Measurements from ENCODE around the gene NAXE.
"Not testable (repeated sequence)": the region's sequence is repeated elsewhere in the genome, so short reads cannot be mapped to it uniquely, and the experiment has no call there.

Gene NAXE

DNA sequence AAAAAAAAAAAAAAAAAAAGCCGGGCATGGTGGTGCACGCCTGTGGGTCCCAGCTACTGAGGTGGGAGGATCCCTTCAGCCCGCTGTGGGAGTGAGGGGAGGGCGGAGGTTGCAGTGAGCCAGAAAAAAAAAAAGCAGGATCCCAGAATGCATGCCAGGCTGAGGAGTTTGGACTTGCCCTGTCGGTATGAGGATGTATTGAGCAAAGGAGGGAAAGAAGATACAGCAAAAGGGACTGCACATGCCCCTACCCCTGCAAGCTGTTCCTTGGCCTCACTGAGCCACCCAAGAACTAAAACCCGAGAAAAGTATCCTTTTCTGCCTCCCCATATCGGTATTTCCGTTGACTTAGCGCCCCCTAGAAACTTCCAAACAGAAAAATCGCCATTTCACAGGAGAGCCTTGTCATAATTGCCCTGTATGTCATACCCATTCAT, 11.0 kb downstream of the NAXE start:
- H4K20me1 ChIP-seq (ENCODE audit: insufficient read depth): no peaks in the 10 kb centered on the region
- H3K4me3 ChIP-seq (IDR thresholded peaks at IDR 0.05; ENCODE audit: insufficient read depth, low read depth, low read length): no peak overlapping the region
- H2AFZ ChIP-seq (ENCODE audit: low read depth): peak overlapping the region; percentile 96; the same call in 1 of the 2 replicates
- peaks cover 7% of the 10 kb centered on the region; the same call in 1 of the 2 replicates for H3K27me3 ChIP-seq (ENCODE audit: insufficient read depth, low read depth)
- no peak overlapping the region for H3K27ac ChIP-seq
- peak overlapping the region; percentile 77; the same call in 1 of the 2 replicates for H3K4me2 ChIP-seq
- no peak overlapping the region for H3K9ac ChIP-seq
- H3K4me1 ChIP-seq (ENCODE audit: low read depth, poor library complexity, severe bottlenecking): peaks cover 30% of the 10 kb centered on the region
- H3K36me3 ChIP-seq (ENCODE audit: insufficient read depth): peaks cover 6% of the 10 kb centered on the region; the same call in 1 of the 2 replicates
- TF ChIP-seq, protein P1, sequence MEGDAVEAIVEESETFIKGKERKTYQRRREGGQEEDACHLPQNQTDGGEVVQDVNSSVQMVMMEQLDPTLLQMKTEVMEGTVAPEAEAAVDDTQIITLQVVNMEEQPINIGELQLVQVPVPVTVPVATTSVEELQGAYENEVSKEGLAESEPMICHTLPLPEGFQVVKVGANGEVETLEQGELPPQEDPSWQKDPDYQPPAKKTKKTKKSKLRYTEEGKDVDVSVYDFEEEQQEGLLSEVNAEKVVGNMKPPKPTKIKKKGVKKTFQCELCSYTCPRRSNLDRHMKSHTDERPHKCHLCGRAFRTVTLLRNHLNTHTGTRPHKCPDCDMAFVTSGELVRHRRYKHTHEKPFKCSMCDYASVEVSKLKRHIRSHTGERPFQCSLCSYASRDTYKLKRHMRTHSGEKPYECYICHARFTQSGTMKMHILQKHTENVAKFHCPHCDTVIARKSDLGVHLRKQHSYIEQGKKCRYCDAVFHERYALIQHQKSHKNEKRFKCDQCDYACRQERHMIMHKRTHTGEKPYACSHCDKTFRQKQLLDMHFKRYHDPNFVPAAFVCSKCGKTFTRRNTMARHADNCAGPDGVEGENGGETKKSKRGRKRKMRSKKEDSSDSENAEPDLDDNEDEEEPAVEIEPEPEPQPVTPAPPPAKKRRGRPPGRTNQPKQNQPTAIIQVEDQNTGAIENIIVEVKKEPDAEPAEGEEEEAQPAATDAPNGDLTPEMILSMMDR (conservative IDR thresholded peaks at IDR 0.05; ENCODE audit: low read depth, low read length): peak; percentile 85
- peaks cover 37% of the 10 kb centered on the region for H3K79me2 ChIP-seq (ENCODE audit: insufficient read depth, low read depth)

DNA sequence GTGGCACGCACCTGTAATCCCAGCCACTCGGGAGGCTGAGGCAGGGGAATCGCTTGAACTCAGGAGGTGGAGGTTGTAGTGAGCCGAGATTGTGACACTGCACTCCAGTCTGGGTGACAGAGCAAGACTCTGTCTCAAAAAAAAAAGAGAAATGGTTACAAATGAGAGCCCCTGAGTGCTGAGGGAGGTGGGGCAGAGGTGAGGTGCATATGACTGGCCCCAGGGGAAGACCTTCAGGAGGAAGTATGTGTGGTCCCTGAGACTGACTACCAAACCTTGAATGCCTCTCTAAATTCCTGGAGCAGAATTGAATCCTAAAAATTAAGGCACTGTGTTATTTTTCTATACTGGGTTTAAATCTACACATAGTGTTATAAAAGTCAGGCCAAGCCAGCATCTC, 15.8 kb downstream of the NAXE start:
- H3K79me2 ChIP-seq (ENCODE audit: insufficient read depth, low read depth); H3K4me2 ChIP-seq; H3K9ac ChIP-seq; H4K20me1 ChIP-seq (ENCODE audit: insufficient read depth); H3K4me3 ChIP-seq (IDR thresholded peaks at IDR 0.05; ENCODE audit: insufficient read depth, low read depth, low read length); H3K36me3 ChIP-seq (ENCODE audit: insufficient read depth); H2AFZ ChIP-seq (ENCODE audit: low read depth); H3K27ac ChIP-seq: not testable (repeated sequence)
- H3K27me3 ChIP-seq (ENCODE audit: insufficient read depth, low read depth): peaks cover 32% of the 10 kb centered on the region
- peaks cover 23% of the 10 kb centered on the region for H3K4me1 ChIP-seq (ENCODE audit: low read depth, poor library complexity, severe bottlenecking)

DNA sequence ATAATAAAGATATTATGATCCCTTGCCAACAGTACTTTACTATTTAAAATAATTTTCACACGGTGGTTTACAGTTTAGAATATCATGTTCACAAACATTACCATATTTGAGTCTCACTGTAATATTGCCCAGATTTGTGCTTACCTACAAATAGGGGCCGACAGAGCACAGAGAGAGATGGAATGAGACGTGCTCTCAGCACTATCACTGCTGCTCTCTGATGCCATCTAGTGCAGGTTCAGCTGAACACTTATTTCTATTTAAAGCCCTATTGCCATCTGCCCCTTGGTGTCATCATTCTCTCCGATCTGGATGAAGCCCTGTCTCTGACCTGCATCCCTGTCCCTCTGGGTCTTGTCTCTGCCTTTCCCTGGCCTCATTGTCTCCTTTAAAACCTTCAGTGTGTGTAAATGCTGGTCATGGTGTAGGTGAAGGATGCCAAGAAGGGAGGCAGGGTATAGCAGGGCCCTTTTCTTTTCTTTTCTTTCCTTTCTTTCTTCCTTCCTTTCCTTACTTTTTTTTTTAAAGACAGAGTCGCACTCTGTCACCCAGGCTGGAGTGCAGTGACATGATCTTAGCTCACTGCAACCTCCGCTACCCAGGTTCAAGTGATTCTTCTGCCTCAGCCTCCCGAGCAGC, 16.6 kb downstream of the NAXE start:
- peaks cover 17% of the 10 kb centered on the region for H3K4me1 ChIP-seq (ENCODE audit: low read depth, poor library complexity, severe bottlenecking)
- H3K4me2 ChIP-seq: peak overlapping the region; percentile 39
- no peak overlapping the region for H2AFZ ChIP-seq (ENCODE audit: low read depth)
- peaks cover 40% of the 10 kb centered on the region for H3K27me3 ChIP-seq (ENCODE audit: insufficient read depth, low read depth)
- TF ChIP-seq, protein P1 (conservative IDR thresholded peaks at IDR 0.05; ENCODE audit: low read depth, low read length): peak; percentile 98
- no peak overlapping the region for H3K4me3 ChIP-seq (IDR thresholded peaks at IDR 0.05; ENCODE audit: insufficient read depth, low read depth, low read length)
- H3K36me3 ChIP-seq (ENCODE audit: insufficient read depth): no peaks in the 10 kb centered on the region
- H3K79me2 ChIP-seq (ENCODE audit: insufficient read depth, low read depth): no peaks in the 10 kb centered on the region
- H3K9ac ChIP-seq: no peak overlapping the region
- no peak overlapping the region for H3K27ac ChIP-seq
- no peaks in the 10 kb centered on the region for H4K20me1 ChIP-seq (ENCODE audit: insufficient read depth)

DNA sequence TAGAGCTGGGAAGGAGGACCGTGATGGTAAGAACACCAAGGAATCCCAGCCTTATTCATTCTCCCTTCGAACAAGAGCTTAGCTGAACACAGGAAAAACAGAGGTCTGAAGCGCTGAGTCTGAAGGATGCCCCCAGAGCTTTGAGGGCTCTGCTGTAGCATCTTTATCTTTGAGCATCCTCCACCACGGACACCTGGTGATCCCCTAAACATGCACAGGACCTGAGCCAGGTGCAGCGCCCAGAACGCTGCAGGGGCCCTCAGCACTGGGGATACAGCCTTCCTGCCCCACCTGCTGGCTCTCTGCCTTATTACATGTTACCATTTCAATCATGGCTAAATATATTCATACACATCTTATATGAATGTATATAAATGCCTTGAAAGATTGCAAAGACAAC, 17.4 kb downstream of the NAXE start:
- Histone ChIP-seq H3K4me2 (peak overlapping the region; percentile 39), H3K4me1 (ENCODE audit: low read depth, poor library complexity, severe bottlenecking) (peaks cover 17% of the 10 kb centered on the region), H4K20me1 (ENCODE audit: insufficient read depth) (no peaks in the 10 kb centered on the region), H3K79me2 (ENCODE audit: insufficient read depth, low read depth) (no peaks in the 10 kb centered on the region), H3K36me3 (ENCODE audit: insufficient read depth) (no peaks in the 10 kb centered on the region), H3K4me3 (IDR thresholded peaks at IDR 0.05; ENCODE audit: insufficient read depth, low read depth, low read length) (no peak overlapping the region), H3K27me3 (ENCODE audit: insufficient read depth, low read depth) (peaks cover 48% of the 10 kb centered on the region), H3K27ac (no peak overlapping the region), H3K9ac (no peak overlapping the region), H2AFZ (ENCODE audit: low read depth) (peak overlapping the region; percentile 3; the same call in 1 of the 2 replicates)
- TF ChIP-seq, protein P1 (conservative IDR thresholded peaks at IDR 0.05; ENCODE audit: low read depth, low read length): peak; percentile 99

DNA sequence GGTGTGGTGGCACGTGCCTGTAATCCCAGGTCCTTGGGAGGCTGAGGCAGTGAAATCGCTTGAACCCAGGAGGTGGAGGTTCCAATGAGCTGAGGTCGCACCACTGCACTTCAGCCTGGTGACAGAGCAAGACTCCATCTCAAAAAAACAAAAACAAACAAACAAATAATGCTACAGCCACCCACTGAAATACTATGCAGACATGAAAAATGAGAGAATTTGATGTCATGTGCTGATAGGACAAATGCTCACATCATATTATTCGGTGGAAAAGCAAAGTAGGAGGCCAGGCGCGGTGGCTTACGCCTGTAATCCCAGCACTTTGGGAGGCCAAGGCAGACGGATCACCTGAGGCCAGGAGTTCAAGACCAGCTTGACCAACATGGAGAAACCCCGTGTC, 18.5 kb downstream of the NAXE start:
- not testable (repeated sequence) for H3K4me2 ChIP-seq, H3K27ac ChIP-seq
- peaks cover 58% of the 10 kb centered on the region for H3K27me3 ChIP-seq (ENCODE audit: insufficient read depth, low read depth)

More for the DNA sequence above, 18.5 kb downstream of the NAXE start:
- not testable (repeated sequence) for H3K9ac ChIP-seq; H3K79me2 ChIP-seq (ENCODE audit: insufficient read depth, low read depth); H2AFZ ChIP-seq (ENCODE audit: low read depth); H4K20me1 ChIP-seq (ENCODE audit: insufficient read depth); H3K36me3 ChIP-seq (ENCODE audit: insufficient read depth); H3K4me3 ChIP-seq (IDR thresholded peaks at IDR 0.05; ENCODE audit: insufficient read depth, low read depth, low read length)
- peaks cover 17% of the 10 kb centered on the region for H3K4me1 ChIP-seq (ENCODE audit: low read depth, poor library complexity, severe bottlenecking)
